ENCODE data around the gene STMN1. TPM values are rescaled to one million over a fixed set of nuclear protein-coding genes. Genes with fewer than 3 reads are reported as not detected.
A peak's percentile ranks its signal among the peaks of the same experiment; 100 is the strongest.

Gene STMN1
- total and polyA plus RNA-seq, 9 of the 15 experiments (the other 6 are each of a cell fraction or from before 2014, with no cell fraction given), result 269 to 2,153 (median 595) TPM

DNA sequence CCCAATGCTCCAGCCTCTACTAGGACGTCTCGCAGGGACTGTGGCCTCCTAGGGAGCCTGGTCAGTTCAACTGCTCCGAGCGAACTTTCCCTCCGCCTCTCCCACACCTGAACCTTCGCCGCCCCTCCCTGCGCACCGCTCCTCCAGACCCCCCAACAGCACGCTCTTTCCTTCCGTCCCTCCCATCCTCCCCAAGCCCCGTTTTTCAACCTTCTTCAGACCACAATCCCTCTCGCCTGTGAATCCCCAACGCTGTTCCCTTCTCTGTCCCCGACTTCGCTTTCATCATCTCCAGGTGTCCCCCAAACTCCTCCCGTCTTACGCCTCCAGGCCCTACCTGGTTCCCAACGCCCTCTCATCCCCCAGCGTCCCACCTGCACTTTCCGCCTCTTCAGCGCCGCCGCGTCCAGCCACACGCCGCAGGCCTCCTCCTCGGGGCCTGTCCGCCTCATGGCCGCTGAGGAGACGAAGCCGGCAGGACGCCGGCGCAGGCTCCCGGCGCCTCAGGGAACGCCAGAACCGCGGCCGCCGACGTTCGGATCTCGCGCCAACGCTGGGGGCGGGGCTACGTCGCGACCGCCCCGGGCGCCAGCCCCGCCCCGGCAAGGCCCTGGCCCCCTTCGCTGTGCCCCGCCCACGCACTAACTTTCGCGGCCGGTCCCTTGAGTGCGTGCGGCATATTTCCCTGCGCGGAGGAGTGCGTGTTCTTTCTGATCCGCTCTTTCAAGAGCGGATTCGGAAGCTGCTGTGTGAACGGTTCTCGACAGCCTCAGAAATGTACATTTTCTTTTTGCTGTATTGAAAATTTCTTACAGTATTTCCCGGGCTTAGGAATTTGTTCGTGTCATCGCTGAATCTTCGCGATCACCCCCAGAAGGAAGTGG lies 47.1 kb downstream of the STMN1 start, which contains the start of gene AUNIP (continued):
- TF ChIP-seq RBBP5 (IDR thresholded peaks at IDR 0.05; ENCODE audit: borderline replicate concordance, insufficient read depth, low read length, poor library complexity, severe bottlenecking) (peak; percentile 98), ZKSCAN3 (CRISPR knock-in tag; IDR thresholded peaks at IDR 0.05) (no peak), PCBP1 (IDR thresholded peaks at IDR 0.05; ENCODE audit: low read depth, low read length, poor library complexity, severe bottlenecking) (no peak), NR2C1 (IDR thresholded peaks at IDR 0.05) (no peak), NR2C1 (tag; IDR thresholded peaks at IDR 0.05) (no peak), ZNF174 (CRISPR knock-in tag; IDR thresholded peaks at IDR 0.05) (no peak), CREBBP (IDR thresholded peaks at IDR 0.05; ENCODE audit: low read depth, low read length) (no peak), TCF7 (IDR thresholded peaks at IDR 0.05; ENCODE audit: borderline replicate concordance) (0 out of 2 replicates have a peak, but pooled peaks have one; percentile 37), HNRNPK (IDR thresholded peaks at IDR 0.05; ENCODE audit: low read depth, low read length, poor library complexity, severe bottlenecking) (no peak), ID3 (CRISPR knock-in tag; IDR thresholded peaks at IDR 0.05) (no peak), ID3 (tag; IDR thresholded peaks at IDR 0.05) (no peak; the same call in 1 of the 2 replicates), KAT2B (IDR thresholded peaks at IDR 0.05; ENCODE audit: low read depth, low read length) (no peak), RBM15 (IDR thresholded peaks at IDR 0.05; ENCODE audit: insufficient read depth, low read length) (no peak), TCF15 (CRISPR knock-in tag; IDR thresholded peaks at IDR 0.05) (no peak), KHSRP (IDR thresholded peaks at IDR 0.05) (no peak), TCF7L2 (IDR thresholded peaks at IDR 0.05; ENCODE audit: low read depth, low read length) (peak; percentile 63), RBM34 (IDR thresholded peaks at IDR 0.05; ENCODE audit: borderline replicate concordance, insufficient read depth, low read length) (no peak), CREB5 (CRISPR knock-in tag; IDR thresholded peaks at IDR 0.05) (no peak)
- TF ChIP-seq, protein P1, sequence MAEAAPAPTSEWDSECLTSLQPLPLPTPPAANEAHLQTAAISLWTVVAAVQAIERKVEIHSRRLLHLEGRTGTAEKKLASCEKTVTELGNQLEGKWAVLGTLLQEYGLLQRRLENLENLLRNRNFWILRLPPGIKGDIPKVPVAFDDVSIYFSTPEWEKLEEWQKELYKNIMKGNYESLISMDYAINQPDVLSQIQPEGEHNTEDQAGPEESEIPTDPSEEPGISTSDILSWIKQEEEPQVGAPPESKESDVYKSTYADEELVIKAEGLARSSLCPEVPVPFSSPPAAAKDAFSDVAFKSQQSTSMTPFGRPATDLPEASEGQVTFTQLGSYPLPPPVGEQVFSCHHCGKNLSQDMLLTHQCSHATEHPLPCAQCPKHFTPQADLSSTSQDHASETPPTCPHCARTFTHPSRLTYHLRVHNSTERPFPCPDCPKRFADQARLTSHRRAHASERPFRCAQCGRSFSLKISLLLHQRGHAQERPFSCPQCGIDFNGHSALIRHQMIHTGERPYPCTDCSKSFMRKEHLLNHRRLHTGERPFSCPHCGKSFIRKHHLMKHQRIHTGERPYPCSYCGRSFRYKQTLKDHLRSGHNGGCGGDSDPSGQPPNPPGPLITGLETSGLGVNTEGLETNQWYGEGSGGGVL (CRISPR knock-in tag; IDR thresholded peaks at IDR 0.05), result no peak
- TF ChIP-seq, protein P2, sequence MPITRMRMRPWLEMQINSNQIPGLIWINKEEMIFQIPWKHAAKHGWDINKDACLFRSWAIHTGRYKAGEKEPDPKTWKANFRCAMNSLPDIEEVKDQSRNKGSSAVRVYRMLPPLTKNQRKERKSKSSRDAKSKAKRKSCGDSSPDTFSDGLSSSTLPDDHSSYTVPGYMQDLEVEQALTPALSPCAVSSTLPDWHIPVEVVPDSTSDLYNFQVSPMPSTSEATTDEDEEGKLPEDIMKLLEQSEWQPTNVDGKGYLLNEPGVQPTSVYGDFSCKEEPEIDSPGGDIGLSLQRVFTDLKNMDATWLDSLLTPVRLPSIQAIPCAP (CRISPR knock-in tag; IDR thresholded peaks at IDR 0.05; ENCODE audit: borderline replicate concordance), result no peak
- TF ChIP-seq, protein P3, sequence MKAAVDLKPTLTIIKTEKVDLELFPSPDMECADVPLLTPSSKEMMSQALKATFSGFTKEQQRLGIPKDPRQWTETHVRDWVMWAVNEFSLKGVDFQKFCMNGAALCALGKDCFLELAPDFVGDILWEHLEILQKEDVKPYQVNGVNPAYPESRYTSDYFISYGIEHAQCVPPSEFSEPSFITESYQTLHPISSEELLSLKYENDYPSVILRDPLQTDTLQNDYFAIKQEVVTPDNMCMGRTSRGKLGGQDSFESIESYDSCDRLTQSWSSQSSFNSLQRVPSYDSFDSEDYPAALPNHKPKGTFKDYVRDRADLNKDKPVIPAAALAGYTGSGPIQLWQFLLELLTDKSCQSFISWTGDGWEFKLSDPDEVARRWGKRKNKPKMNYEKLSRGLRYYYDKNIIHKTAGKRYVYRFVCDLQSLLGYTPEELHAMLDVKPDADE (conservative IDR thresholded peaks at IDR 0.05; ENCODE audit: control insufficient read depth, low read depth, low read length), result peak; percentile 46; the same call in 1 of the 2 replicates
